GM11168 (cell line): ENCODE results near the gene BCL2L13.
"Not testable (repeated sequence)": the region's sequence is repeated elsewhere in the genome, so short reads cannot be mapped to it uniquely, and the experiment has no call there.

Experiments
- in situ Hi-C: fragments of 300-500 bp; cut with MboI; formaldehyde crosslinking; loops from one replicate; pipeline ENCODE4 v1.12.0; 2022; ENCODE audit warnings: low sequenced_read_pairs; ENCODE audit not compliant: unreplicated experiment

BCL2L13 gene

DNA sequence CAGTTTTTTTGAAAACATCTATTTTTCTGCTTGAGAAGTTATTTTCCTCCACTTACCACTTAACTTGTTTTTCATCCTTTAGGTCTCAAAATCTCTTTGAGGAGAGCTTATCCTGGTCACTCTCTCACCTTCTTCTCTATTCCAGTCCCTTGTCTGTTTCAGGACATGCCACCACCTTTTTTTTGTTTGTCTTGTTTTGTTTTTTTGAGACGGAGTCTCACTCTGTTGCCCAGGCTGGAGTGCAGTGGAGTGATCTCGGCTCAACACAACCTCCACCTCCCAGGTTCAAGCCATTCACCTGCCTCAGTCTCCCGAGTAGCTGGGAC is 4.6 kb upstream of the BCL2L13 start:
- in situ Hi-C loops = no loop called here

DNA sequence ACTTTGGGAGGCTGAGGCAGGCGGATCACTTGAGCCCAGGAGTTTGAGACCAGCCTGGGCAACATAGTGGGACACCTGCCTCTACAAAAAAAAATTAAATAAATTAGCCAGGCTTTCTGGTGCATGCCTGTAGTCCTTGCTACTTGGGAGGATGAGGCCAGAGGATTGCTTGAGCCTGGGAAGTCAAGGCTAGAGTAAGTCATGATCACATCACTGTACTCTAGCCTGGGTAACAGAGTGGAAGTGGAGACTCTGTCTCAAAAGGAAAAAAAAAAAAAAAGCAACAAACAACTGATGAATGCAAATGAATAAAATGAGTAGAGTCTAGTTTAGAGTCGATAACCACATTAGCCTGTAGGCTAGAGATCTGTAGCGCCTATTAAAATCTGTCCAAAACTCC is 3.9 kb upstream of the BCL2L13 start:
- in situ Hi-C loops = no loop called here

DNA sequence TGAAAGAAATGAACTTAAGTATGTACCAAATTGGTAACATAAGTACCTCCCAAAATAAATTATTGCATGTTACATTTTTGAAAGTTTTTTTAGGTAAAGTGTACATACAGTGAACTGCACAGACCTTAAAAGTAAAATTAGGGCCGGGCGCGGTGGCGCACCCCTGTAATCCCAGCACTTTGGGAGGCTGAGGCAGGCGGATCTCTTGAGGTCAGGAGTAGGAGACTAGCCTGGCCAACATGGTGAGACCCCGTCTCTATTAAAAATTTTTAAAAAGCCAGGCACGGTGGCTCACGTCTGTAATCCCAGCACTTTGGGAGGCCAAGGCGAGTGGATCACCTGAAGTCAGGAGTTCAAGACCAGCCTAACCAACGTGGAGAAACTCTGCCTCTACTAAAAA is 1.7 kb upstream of the BCL2L13 start:
- in situ Hi-C loops = not testable (repeated sequence)

DNA sequence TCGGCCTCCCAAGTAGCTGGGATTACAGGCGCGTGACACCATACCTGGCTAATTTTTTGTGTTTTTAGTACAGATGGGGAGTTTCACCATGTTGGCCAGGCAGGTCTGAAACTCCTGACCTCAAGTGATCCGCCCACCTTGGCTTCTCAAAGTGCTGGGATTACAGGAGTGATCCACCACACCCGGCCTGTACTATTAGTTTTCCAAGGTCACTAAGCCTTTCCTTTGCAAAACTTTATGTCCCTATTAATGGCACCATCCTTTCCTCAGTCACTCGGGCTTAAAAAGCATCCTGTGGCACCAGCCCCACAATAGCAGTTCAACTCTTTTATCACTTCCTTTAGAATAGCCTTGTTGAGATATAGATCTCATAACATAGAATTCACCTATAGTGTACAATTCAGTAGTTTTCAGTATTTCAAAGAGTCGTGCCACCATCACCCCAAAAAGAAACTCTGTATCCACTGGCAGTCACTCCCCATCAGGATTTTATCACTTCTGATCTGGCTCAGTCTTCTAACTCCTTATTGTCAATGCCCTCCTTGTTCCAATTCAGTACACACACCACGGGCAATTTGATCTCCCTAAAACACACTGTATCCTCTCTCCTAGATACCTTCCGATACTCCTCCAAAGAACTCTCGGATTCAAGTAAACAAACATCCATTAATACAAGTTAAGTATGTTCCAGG is 921 bp upstream of the BCL2L13 start:
- in situ Hi-C loops = no loop called here

DNA sequence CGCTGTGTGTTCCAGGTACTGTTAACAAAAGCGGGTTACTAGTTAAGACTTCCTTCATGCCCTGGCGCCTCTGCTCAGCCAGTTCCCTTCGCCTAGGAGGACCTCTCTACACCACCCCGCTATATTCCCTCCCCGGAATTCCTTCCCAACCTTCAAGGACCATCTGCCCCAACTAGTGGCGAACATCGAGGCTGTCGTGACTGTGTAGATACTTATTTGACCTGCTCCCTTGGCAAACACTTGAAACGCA is 450 bp upstream of the BCL2L13 start:
- in situ Hi-C loops = no loop called here

DNA sequence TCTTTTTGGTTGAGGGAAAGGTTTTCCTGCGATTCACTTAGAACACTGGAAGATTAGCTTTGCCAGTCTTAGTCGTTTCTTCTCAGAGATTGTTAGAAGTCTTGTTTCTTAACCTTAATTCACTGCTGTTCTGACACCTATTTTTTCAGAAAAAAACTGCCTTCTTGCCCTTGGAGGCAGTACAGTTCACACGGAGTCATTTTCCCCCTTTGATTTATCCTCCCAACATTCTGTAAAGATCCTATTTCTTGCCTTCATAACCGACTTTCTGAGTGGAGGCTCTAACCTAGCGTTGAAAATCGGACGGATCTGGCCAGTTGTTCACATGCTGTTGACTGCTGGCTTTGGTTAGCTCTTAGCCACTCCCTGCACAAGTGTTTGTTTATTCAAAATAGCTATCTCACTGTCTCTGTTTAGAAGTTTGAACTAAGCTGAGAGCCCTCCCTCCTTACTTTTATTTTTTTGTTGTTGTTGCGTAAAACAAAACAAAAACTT is 737 bp downstream of the BCL2L13 start:
- in situ Hi-C loops = no loop called here

DNA sequence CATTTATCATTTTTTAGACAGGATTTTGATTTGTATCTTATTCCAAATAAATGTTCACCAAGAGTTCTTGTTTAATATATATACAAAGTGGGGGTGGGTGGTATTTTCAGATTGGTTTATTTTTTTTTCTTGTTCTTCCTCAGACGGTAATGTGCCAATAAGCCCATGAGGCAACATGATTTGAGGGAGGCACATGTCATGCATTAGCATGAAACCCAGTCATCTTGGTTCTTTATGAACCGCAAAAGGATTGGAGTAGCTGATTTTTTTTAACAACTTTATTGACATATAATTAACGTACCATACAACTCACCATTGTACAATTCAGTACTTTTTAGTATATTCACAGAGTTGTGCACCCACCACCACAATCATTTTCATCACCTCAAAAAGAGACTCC is 2.7 kb downstream of the BCL2L13 start:
- in situ Hi-C loops = no loop called here

DNA sequence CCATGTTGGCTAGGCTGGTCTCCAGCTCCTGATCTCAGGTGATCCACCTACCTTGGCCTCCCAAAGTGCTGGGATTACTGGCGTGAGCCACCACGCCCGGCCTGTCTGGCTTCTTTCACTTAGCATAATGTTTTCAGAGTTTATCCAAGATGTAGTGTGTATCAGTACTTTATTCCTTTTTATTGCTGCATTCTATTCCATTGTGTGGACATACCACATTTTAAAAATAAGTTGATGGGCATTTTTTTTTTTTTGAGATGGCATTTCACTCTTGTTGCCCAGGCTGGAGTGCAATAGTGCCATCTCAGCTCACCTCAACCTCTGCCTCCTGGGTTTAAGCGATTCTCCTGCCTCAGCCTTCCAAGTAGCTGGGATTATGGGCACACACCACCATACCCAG is 3.8 kb downstream of the BCL2L13 start:
- in situ Hi-C loops = not testable (repeated sequence)

DNA sequence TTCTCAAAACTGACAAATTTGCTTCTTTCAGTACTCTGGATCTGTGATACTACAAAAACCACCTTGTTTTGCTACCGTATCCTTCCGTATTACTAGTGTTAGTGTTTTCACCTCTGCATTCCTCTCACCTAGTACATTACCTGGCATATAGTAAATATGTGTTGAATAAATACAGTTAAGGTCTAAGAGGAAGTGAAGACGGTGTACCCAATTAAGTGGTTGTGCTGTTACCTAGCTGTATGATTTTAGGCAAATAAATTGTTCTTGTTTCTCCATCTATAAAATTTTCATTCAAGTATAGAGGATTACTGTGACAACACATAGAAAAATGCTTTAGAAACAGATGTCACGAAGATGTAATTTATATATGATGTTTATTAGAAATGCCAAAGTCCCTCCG is 8.9 kb downstream of the BCL2L13 start:
- in situ Hi-C loops = no loop called here

DNA sequence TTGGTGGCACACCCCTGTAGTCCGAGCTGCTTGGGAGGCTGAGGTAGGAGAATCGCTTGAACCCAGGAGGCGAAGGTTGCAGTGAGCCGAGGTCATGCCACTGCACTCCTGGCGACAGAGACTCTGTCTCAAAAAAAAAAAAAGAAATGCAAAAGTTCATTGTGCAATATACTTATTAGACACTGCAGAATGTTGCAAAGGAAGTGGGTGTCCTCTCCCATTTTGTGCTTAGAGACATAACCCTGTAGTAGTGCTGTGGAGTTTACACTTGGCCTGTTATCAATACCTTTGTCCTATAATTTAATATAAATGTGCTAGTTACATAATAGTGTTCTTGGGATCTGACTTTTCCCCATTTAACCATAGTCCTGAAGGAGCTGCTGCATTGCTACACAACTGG is 9.4 kb downstream of the BCL2L13 start:
- in situ Hi-C loops = no loop called here

DNA sequence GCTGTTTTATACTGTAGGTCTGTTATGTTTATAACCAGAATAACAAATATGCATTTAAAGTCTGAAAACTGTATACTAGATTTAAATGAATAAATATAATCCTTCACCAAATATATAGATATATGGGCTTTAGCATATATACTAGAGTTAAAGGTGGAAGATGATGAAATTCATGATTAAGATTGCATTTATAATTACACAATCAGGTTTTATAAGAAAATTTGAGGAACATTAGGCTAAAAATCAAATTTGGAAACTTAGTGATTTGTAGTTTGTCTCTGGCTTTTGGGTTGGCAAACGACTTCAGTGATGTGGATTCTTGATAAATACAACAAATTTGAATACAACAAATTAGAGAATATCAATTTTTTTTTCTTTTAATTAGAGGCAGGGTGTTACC is 10.0 kb downstream of the BCL2L13 start:
- in situ Hi-C loops = no loop called here

DNA sequence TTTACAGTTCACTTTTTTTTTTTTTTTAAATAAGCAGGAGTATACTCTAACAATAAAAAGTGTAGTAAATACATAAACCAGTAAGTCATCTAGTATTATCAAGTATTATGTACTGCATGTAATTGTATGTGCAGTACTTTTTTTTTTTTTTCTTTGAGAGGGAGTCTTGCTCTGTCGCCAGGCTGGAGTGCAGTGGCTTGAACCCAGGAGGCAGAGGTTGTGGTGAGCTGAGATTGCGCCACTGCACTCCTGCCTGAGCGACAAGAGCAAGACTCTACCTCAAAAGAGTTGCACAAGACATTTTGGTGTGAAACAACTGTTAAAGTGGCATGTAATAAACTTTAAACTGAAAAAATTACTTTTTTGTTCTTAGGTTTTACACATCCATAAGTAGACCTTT is 16.7 kb downstream of the BCL2L13 start:
- in situ Hi-C loops = no loop called here

DNA sequence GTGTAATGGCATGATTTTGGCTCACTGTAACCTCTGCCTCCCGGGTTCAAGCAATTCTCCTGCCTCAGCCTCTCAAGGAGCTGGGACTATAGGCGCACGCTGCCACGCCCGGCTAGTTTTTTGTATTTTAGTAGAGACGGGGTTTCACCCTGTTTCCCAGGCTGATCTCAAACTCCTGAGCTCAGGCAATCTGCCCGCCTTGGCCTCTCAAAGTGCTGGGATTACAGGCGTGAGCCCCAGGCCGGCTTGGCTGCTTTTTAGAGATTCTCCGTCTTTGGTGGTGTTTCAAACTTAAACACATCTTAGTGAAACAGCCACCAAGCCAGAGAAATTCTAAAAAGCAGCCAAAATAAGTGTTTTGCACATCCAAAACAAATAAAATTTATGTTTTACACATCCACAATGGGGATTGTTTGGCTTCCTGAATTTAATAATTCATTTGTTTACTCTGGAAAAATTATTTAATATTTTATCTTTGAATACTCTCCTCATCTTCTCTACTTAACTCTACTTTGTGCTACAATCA is 18.4 kb downstream of the BCL2L13 start:
- in situ Hi-C loops = no loop called here

DNA sequence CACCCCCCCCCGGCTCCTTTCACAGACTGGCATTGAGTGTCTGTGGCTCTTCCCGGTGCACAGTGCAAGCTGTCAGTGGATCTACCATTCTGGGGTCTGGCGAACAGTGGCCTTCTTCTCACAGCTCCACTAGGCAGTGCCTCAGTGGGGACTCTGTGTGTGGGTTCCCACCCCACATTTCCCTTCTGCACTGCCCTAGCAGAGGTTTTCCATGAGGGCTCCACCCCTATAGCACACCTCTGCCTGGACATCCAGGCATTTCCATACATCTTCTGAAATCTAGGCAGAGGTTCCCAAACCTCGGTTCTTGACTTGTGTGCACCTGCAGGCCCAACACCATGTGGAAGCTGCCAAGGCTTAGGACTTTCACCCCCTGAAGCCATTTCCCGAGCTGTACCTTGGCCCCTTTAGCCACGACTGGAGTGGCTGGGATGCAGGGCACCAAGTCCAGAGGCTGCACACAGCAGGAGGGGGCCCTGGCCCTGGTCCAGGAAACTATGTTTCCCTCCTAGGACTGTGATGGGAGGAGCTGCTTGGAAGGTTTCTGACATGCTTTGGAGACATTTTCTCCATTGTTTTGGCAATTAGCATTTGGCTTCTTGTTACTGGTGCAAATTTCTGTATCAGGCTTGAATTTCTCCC is 26.0 kb downstream of the BCL2L13 start:
- in situ Hi-C loops = no loop called here

DNA sequence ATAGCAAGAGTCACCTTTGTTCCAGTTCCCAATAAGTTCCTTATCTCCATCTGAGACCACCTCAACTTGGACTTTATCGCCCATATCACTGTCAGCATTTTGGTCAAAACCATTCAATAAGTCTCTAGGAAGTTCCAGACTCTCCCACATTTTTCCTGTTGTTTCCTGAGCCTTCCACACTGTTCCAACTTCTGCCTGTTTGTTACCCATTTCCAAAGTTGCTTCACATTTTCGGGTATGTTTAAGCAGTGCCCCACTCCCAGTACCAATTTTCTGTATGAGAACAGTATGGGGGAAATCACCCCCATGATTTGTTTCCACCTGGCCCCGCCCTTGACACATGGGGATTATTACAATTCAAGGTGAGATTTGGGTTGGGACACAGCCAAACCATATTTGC is 26.7 kb downstream of the BCL2L13 start:
- in situ Hi-C loops = no loop called here

DNA sequence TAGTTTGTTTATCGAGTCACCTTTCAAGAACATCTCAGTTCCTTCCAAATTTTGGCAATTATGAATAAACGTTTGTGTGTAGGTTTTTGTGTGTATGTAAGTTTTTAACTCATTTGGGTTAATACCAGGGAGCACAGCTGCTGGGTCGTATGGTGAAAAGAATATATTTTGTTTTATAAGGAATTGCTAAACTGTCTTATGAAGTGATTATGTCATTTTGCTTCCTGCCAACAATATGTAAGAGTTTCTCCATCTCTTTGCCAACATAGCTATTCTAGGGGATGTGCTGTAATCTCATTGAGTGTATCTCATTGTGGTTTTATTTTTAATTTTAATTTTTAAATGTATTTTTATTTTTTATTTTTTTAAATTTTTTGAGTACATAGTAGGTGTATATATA is 27.3 kb downstream of the BCL2L13 start:
- in situ Hi-C loops = no loop called here

DNA sequence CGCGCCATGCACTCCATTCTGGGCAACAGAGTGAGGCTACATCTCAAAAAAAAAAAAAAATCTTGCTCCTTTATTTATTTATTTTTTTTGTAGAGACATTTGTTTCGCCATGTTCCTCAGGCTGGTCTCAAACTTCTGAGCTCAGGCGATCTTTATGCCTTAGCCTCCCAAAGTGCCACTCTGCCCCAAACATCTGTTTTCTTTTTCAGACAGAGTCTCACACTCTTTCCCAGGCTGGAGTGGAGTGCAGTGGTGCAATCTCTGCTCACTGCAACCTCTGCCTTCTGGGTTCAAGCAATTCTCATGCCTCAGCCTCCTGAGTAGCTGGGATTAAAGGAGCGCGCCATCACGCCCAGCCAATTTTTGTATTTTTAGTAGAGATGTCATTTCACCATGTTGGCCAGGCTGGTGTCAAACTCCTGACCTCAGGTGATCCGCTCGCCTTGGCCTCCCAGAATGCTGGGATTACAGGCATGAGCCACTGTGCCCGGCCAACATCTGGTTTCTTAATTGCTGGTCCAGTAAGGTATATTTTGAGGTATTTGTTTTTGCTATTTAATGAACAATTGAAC is 33.0 kb downstream of the BCL2L13 start:
- in situ Hi-C loops = not testable (repeated sequence)

DNA sequence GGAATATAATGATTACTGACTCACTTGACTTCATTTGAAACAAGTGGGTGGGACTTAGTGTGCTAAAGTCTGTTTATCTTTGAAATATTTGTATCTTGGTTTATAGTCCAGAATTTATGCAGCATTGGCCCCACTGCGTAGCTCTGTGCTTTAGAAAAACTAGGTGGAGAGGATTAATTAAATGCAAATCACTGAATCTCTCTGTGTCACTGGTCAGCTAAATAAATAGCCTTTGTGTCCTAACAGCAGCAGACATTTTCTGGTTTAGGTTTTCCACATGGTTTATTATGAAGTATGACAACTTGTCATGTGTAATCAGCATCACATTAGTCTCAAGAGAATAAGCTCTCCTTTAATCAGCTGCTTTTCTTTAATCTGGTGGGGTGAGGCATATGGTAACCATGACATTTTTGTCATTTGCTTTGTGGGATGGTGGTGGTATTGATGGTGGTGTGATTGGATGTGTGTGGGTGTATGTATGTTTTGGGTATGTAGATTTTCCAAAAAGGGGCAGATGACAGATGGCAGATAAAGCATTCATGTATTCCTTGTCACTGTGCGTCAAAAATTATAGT is 33.9 kb downstream of the BCL2L13 start:
- in situ Hi-C loops = no loop called here

DNA sequence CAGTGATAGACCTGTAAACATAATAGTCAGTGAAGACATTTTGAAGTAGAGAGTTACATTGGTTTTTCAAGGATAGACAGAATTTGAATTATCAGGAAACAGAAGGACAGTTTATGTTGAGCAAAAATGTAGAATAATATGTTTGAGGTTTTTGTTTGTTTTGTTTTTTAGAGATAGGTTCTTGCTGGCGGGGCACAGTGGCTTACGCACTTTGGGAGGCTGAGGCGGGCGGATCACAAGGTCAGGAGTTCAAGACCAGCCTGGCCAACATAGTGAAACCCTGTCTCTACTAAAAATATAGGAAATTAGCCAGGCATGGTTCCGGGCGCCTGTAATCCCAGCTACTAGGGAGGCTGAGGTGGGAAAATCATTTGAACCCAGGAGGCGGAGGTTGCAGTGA is 35.6 kb downstream of the BCL2L13 start:
- in situ Hi-C loops = no loop called here

DNA sequence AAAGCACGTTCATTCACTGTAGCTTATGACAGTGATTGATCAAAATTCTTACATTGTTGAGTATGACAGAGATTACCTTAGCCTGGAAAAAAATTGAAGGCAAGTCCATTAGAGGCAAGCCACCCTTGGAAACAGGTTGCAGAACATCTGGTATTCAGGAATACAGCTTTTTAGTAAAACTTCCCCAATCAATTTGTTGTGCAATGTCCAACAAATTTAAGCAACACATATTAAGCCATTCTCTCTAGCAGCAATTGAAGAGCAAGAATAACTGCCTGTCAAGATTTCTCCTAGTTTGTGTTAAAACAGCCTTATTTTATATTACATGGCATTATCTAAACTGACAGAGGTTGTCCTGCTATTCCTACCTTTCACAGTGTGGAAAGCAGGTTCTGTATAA is 37.0 kb downstream of the BCL2L13 start:
- in situ Hi-C loops = no loop called here

DNA sequence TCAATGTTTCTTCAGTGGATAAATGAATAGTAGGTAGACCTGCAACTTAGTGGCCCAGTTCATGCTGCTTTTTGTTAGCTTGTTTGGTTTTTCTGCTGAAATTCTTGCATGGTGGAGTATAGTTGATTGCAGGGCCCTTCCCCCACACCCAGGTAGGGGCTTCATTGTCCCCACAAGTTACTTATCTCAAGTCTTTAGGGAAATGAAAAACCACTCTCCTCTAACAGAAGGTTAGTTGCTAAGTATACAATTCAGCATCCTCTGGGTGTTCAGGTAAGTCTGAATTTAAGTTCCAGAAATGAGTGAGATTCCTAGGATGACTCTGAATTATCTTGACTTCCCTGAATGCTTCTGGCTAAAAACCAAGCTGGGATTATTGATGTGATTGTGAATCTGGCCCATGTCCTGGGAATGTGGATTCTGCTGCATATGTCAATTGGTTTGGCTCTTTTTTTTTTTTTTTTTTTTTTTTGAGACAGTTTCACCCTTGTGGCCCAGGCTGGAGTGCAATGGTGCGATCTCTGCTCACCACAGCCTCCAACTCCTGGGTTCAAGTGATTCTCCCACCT is 40.3 kb downstream of the BCL2L13 start:
- in situ Hi-C loops = no loop called here
